Stimulated activated CD8-positive, alpha-beta memory T cell treated with anti-CD3 and anti-CD28 coated beads, Interleukin-4, amount 100 ng/mL, for 48 hours (primary cell): ENCODE measurements around the gene SBF2.
"Not testable (repeated sequence)": the region's sequence is repeated elsewhere in the genome, so short reads cannot be mapped to it uniquely, and the experiment has no call there.

Source experiments
- DNase-seq: peaks from one replicate; pipeline ENCODE4 v3.0.0-alpha.2; 2020

Gene SBF2

GRCh38 chr11:10261821-10262220 lies 32.2 kb downstream of the SBF2 start:
- no peak for DNase-seq

- no peak for DNase-seq
These were observed 36.5 kb downstream of the SBF2 start for GRCh38 chr11:10257478-10257877.

- no peak for DNase-seq
These were observed 38.5 kb downstream of the SBF2 start for GRCh38 chr11:10255388-10256125.

DNA sequence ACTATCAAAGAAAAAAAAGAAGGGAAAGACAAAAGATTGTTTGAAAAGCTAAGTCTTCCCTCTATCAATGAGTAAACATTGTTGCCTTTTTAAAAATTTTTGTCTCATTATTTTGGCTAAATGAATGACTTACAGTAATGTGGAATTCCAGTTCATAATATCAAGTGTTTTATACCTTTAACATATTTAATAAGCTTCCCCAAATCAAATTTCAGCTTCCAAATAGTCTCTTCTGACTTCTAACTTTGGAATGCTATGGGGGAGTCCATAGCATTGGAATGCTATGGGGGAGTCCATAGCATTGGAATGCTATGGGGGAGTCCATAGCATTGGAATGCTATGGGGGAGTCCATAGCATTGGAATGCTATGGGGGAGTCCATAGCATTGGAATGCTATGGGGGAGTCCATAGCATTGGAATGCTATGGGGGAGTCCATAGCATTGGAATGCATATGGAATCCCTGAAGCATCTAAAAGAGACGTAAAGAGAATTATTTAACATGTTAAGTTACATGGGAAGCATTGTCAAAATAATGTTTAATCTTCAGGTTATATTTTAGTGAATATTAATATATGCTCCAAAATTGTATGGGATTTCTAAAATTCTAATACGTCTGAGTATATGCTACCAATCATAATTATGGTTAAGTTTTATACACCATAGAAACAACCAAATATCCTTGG lies 44.4 kb downstream of the SBF2 start:
- DNase-seq = not testable (repeated sequence)

- DNase-seq = no peak
These were observed 47.0 kb downstream of the SBF2 start for GRCh38 chr11:10247011-10247410.

DNA sequence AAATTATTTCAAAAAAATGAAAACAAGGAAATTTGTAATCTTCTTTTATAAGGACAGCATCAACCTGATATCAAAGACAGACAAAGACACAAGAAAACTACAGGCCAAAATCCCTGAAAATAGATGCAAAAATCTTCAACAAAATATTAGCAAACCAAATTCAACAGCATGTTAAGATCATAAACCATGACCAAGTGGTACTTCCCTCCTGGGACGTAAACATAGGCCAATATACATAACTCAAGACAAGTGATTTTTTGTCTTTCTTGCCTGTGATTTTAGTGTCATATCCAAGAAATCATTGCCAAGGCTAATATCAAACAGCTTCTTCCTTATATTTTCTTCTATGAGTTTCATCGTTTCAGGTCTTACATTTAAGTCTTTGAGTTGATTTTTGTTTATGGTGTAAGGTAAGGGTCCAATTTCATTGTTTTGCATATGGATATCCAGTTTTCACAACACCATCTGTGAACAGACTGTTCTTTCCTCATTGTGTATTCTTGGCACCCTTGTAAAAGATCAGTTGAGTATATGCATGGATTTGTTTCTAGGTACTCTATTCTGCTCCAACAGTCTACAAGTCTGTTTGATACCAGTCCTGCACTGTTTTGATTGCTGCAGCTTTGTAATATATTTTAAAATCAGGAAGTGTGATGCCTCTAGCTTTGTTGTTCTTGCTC lies 50.0 kb downstream of the SBF2 start:
- DNase-seq = no peak

DNA sequence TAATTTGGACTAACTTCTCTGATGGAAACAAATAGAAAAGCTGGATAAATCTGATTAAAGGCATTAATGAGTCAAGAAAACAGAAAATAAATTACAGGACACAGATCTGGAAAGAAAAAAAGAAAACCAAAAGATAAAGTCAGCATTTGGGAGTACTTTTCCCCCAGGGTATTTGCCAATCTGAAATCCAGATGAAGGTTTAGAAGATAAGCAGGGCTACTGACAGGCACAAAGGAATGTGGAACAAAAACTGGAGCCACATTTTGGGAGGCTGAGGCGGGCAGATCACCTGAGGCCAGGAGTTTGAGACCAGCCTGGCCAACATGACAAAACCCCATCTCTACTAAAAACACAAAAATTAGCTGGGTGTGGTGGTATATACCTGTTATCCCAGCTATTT lies 57.2 kb downstream of the SBF2 start:
- no peak for DNase-seq

- no peak for DNase-seq
These were observed 60.4 kb downstream of the SBF2 start for GRCh38 chr11:10233581-10233980.

GRCh38 chr11:10232756-10233155 lies 61.3 kb downstream of the SBF2 start:
- no peak for DNase-seq

DNA sequence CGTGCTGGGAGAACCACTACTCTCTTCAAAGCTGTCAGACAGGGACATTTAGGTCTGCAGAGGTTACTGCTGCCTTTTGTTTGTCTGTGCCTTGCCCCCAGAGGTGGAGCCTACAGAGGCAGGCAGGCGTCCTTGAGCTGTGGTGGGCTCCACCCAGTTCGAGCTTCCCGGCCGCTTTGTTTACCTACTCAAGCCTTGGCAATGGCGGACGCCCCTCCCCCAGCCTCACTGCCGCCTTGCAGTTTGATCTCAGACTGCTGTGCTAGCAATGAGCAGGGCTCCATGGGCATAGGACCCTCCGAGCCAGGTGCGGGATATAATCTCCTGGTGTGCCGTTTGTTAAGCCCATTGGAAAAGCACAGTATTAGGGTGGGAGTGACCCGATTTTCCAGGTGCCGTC lies 62.2 kb downstream of the SBF2 start:
- DNase-seq = not testable (repeated sequence)

DNA sequence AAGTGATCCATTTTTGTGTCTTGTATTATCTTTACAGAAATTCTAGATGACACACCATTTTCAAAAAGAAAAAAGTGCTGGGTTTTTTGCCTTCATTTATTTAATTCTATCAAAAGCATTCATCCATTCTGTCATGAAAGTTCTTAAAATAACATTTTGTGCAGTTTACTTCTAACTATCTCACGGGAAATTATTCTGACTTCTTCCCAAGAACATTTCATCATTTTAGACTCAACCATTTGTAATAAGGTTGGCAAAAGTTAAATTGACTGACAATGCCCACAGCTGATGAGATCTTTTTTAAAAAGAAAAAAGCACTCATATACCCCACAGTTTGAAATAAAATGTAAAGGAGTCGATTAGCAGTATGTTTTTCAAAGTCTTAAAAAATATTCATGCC lies 68.5 kb downstream of the SBF2 start:
- DNase-seq = no peak

DNA sequence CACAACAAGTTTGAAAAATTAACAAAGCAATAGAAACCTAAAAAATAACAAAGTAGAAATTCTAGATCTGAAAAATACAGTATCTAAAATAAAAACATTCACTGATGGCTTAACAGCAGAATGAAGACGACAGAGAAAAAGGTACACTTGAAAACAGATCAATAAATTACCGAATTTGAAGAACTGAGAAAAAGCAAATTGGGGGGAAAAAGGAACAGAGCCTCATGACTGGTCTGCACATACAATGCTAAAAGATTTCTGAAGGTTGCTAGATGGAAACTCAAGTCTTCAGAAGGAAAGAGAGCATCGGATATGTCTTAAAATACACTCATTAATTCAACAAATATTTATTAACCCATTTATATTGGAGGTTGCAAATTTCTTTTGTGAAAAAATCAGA lies 71.6 kb downstream of the SBF2 start:
- DNase-seq = no peak

DNA sequence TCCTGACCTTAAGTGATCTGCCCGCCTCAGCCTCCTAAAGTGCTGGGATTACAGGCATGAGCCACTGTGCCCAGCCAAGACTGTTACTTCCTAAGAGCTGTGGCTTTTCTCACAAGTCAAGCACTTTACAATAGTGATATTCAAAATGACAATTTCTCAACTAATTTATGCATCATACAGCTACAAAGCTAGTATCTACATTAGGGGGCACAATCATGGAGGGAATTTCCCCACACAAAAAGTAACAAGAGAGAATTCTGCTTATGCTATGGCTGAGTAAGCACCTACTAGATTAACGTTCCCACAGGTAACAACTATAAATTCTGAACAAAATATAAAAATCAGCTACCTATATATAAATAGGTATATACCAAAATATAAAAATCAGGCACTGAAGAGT lies 72.7 kb downstream of the SBF2 start:
- no peak for DNase-seq

GRCh38 chr11:10211470-10211869 lies 82.5 kb downstream of the SBF2 start:
- DNase-seq = no peak

- no peak for DNase-seq
These were observed 84.7 kb downstream of the SBF2 start for GRCh38 chr11:10209326-10209725.

DNA sequence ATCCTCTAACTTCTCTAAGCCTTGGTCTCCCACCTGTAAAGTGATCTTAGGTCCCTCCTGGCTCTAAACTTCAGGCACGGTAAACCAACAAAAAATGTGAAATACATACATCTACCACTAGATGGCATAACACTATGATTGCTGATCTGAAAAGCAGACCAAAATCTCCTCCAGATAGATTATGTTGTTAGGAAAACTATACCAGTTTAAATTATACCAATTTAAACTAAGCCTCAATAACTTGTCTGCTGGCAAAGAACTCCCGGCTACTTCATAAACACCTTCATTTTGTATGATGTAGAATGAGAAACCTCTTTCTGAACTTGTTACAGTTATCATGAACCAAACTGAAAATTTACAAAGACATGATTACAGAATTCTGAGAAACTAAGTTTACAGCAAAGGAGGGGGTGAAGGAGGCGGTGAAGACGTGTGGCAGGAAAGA lies 85.9 kb downstream of the SBF2 start:
- DNase-seq = no peak

GRCh38 chr11:10205928-10206327 lies 88.1 kb downstream of the SBF2 start:
- no peak for DNase-seq

- no peak for DNase-seq
These were observed 90.0 kb downstream of the SBF2 start for GRCh38 chr11:10204021-10204420.

DNA sequence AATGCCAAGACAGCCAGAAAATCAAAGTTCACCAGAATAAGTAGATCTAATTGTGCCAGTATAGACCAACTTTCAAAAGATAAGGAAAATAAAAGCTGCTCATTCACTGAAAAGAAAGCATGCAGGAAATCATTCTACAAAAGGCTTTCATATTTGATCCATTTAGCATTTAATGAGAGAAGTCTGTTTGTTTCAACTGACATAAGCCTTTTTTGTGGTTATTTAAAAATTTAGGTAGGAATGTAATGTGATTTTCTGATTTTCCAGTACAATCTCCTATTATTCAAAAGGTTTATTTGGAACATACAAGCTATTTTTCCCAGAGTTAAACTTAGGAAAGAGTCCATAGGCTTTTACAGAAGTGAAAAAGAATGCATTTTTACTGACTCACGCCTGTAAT lies 92.7 kb downstream of the SBF2 start:
- no peak for DNase-seq

GRCh38 chr11:10197091-10197490 lies 96.9 kb downstream of the SBF2 start:
- no peak for DNase-seq

DNA sequence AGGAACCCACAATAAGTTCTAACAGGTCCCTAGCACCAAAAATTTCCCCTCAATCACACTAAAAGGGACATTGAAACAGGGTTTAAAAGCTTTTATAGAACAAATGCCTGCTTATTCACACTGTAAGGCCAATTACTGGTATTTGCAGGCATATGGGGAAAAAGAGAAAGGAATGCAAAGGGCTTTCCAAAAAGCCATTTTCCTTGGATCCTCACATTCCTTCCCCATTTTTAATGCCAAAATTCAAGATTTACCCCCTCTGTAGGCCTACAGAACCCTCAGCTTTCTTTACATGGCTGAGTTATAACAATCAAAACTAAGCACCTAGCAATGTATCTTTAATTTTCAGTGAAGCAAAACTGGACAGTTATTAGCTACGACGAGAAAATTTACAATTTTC lies 102.0 kb downstream of the SBF2 start:
- no peak for DNase-seq

DNA sequence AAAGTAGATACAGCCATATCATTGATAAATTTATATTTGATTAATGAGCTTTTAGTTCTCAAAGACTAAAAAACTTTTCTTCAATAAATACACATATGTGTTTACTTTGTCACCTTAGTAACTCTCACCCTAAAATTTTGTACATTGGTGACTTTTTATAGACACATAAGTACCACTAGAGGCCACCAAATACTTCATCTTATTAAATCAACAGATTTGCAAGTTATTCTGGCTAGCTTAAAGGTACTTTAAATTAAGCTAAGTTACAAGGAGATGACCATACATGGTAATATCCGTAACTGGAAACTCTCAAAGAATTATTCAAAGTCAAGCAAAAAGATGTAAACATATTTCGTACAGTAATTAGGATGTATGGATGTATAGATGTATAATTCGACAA lies 112.2 kb downstream of the SBF2 start:
- DNase-seq = no peak

- DNase-seq = no peak
These were observed 129.4 kb downstream of the SBF2 start for GRCh38 chr11:10164621-10165020.

GRCh38 chr11:10162222-10162621 lies 131.8 kb downstream of the SBF2 start:
- no peak for DNase-seq
